GM19099 (cell line): ENCODE results near the gene MECP2.
"Not testable (repeated sequence)": the region's sequence is repeated elsewhere in the genome, so short reads cannot be mapped to it uniquely, and the experiment has no call there.

Experiments used
- POLR2A ChIP-seq: IDR thresholded peaks from 3 replicates; pipeline ENCODE4 v1.6.1; 2011; ENCODE audit warnings: low read depth; ENCODE audit not compliant: insufficient read length; ENCODE audit errors: extremely low read depth

MECP2 gene

DNA sequence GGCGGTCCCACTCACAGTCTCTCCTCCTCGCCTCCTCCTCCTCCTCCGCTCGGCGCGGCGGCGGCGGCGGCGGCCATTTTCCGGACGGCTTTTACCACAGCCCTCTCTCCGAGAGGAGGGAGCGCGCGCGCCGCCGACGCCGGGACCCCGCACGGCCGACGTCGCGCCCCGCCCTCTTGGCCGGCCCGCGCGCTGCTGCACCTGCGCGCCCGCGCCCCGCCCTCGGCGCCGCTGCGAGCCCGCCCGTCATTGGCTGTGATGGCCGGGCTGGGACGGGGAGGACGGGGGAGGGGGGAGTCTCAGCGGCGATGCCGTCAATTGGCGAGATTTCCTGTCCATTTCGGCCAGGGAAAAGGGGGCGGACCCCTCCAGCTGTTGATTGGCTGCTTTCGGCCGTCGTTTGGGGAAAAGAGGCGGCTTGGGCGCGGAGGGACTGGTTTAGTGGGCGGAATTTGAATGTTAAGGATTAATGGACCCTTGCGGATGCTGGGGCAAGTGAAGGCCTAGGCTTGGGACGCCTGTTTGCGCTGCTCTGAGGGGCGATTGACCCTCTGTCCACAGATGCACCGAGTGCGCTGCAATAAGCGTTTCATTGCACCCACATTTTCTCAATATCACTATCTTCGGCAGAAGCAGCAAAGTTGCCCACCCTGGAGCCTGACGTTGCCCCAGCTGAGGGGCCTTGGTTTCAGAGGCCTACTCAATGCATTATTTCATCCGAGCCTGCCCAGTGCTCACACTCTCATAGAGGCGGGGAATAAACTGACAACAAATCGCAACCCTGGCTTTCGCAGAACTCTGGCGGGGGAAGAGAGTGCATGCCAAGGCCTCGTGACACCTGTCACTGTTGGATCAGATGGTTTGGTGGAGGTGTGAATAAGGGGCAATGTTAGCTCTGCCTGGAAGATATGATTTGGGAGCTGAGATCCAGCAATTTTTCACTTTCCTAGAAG, at the start of gene MECP2:
MECP2 (minus strand) TSS at position 129 of the 953 bp plus-strand sequence.
- TF ChIP-seq POLR2A = peak; percentile 41

DNA sequence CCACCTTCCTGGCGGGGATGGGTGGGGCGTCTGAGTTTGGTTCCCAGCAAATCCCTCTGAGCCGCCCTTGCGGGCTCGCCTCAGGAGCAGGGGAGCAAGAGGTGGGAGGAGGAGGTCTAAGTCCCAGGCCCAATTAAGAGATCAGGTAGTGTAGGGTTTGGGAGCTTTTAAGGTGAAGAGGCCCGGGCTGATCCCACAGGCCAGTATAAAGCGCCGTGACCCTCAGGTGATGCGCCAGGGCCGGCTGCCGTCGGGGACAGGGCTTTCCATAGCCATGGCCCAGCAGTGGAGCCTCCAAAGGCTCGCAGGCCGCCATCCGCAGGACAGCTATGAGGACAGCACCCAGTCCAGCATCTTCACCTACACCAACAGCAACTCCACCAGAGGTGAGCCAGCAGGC, 46.5 kb upstream of the MECP2 start, which contains the start of gene OPN1LW:
OPN1LW (plus strand) TSS at position 234 of the 400 bp plus-strand sequence; CDS start at position 275, 41 bp downstream.
- not testable (repeated sequence) for TF ChIP-seq POLR2A

DNA sequence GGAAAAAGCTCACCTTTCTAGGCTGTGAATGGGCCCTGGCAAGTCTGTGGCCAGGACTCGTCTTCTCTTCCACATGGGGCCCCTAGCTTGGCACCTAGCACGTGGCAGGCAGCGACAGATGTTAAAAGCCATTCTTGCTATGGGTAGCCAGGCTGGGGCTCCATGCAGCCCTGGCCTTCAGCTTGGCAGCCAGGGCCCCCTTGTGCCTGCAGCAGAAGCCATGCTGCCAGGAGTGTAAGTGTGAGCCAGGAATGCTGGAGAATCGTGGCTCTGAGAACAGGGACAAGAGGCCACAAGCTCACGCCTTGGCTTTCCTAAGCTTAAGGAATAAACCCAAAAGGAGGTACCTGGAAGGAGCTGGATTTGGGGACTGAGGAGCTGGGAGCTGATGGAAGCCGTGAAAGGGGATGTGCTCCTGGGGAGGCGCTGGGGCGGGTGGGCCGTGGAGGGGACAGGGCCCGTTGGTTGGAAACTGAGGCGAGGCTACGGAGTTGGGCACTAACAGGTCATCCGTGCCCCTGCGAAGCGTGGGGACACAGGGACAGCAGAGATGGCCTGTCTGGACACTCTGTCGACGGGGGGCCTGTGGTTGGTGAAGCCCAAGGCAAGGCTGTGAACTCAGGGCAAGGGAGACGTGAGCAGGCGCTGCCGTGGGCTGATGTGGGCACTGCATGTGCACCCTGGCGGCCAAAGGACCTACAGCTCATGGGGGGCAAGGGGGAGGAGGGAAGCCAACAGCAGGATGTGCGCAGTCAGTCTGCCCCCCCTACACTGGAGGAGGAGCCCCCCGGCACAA, 45.6 kb upstream of the MECP2 start:
- TF ChIP-seq POLR2A = no peak

DNA sequence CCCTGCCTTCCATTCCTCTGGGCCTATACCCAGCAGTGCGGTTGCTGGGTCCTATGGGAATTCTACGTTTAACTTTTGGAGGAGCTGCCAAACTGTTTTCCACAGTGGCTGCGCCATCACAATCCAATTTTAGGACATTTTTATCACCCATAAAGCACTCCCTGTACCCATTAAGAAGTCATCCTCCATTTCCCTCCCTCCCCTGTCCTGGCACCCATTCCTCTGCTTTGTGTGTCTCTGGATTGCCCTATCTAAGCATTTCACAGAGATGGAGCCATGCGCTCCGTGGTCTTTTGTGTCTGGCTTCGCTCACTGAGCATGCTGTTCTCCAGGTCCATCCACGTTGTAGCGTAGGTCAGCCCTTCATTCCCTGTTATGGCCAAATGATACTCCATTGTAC, 44.9 kb upstream of the MECP2 start:
- TF ChIP-seq POLR2A = no peak

DNA sequence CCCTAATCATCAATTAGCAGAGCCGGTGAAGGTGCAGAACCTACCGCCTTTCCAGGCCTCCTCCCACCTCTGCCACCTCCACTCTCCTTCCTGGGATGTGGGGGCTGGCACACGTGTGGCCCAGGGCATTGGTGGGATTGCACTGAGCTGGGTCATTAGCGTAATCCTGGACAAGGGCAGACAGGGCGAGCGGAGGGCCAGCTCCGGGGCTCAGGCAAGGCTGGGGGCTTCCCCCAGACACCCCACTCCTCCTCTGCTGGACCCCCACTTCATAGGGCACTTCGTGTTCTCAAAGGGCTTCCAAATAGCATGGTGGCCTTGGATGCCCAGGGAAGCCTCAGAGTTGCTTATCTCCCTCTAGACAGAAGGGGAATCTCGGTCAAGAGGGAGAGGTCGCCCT, 43.2 kb upstream of the MECP2 start:
- no peak for TF ChIP-seq POLR2A

DNA sequence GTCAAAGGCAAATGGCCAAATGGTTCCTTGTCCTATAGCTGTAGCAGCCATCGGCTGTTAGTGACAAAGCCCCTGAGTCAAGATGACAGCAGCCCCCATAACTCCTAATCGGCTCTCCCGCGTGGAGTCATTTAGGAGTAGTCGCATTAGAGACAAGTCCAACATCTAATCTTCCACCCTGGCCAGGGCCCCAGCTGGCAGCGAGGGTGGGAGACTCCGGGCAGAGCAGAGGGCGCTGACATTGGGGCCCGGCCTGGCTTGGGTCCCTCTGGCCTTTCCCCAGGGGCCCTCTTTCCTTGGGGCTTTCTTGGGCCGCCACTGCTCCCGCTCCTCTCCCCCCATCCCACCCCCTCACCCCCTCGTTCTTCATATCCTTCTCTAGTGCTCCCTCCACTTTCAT, 42.7 kb upstream of the MECP2 start:
- no peak for TF ChIP-seq POLR2A

DNA sequence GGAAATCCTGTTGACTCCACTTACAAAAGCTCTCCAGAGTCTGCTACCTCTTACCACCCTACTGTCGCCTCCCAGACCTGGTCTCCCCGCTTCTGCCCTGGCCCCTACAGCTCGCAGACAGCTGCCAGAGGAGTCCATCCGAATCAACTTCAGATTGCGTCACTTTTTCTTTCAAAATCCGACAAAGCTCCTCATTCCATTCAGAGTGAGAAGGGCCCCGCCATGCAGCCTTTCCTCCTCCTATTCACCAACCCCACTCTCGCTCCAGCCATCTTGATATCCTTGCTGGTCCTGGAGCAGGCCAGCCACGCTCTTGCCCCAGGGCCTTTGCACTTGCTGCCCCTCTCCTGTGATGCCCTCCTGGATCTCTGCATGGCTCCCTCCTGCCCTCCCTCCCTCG, 41.3 kb upstream of the MECP2 start:
- no peak for TF ChIP-seq POLR2A

DNA sequence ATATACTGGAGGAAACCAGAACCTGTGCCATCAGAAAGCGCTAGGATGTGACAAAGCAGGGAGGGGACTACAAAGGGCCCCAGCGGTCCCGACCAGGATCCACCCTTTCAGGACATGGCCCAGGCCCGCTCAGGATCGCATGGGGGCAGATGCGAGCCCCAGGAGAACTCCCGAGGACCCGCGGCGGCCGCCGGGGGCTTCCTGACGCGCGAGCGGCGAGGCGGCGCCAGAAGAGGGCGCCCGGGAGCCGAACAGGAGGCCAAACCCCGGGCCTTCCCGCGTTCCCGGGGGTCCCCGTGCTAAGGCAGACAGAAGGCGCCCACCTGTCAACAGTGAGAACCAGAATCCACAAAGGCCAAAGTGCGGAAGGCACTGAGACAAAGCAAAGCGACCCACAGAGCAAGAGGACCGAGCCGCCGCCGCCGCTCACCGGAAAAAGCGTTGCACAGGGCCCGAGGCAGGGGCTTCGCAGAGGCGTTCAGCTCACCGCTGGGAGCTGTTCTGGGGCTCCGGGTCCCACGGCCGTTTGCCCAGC, 39.2 kb upstream of the MECP2 start:
- TF ChIP-seq POLR2A = no peak

DNA sequence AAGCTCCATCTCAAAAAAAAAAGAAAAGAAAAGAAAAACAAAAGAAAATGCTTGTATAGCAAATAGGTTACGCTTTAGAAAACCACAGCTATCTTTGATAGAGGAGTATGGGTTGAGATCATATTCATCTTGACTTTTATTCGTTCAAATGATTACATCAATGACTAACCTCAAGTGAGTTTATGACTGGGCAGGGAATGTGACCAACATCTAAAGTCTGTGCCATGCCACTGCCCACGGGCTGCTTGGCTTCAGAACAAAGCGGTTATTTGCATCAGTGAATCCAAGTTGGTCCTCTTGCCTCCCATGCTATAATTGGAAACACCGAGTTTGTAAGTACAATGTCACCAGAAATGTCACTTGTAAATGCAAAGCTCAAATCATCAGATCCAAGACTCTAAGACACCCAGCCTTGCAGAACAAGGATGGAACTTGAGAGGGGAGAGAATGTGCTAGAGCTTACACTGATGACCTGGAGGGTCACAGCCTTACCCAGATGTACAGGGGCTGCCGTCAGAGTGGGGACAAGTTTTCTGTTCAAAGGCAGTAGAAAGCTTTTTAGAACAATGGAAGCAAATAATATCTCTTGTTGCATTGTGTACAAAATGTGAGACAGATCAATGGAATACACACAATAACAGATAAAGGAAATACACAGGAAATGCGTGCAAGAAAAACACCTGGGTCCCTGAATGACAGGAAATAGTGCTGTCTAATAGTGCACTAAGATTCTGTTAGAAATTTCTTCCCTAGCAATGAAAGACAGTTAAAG, 38.1 kb upstream of the MECP2 start:
- TF ChIP-seq POLR2A = no peak

DNA sequence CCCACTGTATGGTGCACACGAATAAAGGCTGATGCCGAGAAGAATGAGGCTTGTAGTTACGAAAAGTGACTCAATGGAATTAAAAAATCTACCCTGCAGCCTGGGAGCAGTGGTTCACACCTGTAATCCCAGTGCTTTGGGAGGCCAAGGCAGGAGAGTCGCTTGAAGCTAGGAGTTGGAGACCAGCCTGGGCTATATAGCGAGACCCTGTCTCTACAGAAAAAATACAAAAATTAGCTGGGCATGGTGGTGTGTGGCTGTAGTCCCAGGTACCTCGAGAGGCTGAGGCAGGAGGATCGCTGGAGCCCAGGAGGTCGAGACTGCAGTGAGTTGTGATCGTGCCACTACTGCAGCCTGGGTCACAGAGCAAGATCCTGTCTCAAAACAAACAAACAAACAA, 34.8 kb upstream of the MECP2 start:
- no peak for TF ChIP-seq POLR2A

DNA sequence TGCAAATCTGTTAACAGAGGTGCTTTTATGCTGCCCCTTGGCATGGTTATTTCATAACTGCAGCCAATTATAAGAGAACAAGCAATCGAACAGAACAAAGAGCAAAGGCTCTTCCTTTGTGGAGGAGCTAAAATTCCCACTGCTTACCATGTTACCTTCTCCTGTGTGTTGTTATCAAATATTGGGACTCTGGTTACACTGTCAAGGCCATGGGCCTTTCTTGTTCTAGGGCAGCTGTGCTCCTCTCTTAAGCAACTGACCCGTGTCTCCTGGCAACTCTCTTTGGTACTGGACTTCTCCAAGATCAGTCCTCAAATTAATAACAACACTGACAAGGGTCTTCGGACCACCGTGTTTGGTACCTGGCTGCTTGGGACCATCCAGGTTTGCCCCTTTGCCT, 34.4 kb upstream of the MECP2 start:
- TF ChIP-seq POLR2A = no peak

DNA sequence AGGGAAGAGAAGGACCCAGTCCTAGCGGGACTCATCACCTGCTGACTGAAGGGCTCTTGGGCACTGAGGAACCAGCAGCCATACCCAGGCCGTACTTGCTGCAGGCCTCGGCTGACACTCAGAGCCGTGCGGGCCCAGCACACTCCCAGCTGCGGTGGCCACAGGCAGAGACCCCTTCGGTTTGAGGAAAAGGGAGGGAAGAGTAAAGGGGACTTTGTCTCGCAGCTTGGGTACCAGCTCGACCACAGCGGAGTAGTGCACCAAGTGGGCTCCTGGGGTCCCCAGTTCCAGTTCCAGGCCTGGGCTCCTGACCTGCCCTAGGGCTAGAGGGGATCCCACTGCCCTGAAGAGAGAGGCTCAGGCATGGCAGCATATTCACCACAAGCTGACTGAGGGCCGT, 28.6 kb upstream of the MECP2 start:
- TF ChIP-seq POLR2A = no peak

DNA sequence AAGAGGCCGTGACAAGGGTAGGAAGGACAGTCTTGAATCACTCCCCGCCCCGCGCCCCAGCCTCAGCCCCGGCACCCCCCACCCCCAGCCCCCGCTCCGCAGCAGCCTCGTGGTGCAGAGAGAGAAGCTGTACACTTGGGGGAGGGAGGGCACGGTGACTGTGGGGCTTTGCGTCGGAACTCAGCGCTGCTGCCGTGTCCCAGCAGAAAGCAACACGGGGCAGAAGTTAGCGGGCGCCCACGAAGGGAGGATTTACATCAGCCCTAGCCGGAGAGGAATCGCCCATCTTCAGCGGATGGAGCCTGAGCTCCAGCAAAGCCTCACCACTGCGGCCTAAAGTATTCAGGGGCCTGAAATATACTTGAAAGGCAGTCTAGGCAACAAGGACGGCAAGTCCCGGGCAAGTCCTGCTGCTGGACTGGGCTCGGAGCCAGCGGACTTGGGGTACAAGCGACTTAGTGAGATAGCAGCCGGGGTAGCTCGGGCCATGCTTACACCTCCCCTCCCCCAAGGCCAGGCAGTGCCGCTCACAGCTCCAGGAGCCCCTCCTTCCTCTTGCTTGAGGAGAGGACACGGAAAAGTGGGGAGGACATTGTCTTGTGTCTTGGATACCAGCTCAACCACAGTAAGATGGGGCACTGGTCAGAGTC, 28.0 kb upstream of the MECP2 start:
- no peak for TF ChIP-seq POLR2A
